Gastrocnemius medialis (tissue), 4 donors: ENCODE results near the gene GABRG3.

Source experiments
- CTCF ChIP-seq, 5 experiments: fragments of 450-650 bp in 3 of 5; fragments of 200-600 bp in 2 of 5; sonication (generic) in 2 of 5; IDR thresholded peaks in 4 of 5; conservative IDR thresholded peaks in 1 of 5; 1 replicate in 4 of 5; 2 replicates in 1 of 5; pipeline ENCODE4 v1.5.1; 2016 to 2019; ENCODE audit warnings: antibody characterized with exemption in 5 of 5, mild to moderate bottlenecking in 3 of 5, moderate library complexity in 3 of 5
- POLR2A ChIP-seq, 2 donors: fragments of 450-650 bp; IDR thresholded peaks; one replicate each; pipeline ENCODE4 v1.6.1; 2017; ENCODE audit warnings: antibody characterized with exemption in 2 of 2, mild to moderate bottlenecking in 2 of 2, moderate library complexity in 2 of 2

GRCh38 chr15:27490867-27491595 lies 520.0 kb downstream of the GABRG3 start:
- TF ChIP-seq CTCF (IDR thresholded peaks at IDR 0.05 in 4 of 5, conservative IDR thresholded peaks at IDR 0.05 in 1 of 5) (no peak), POLR2A (IDR thresholded peaks at IDR 0.05) (no peak)
